HCT116 (cell line): Measurements from ENCODE around the gene MICAL3. TPM values are rescaled to one million over a fixed set of nuclear protein-coding genes. Genes with fewer than 3 reads are reported as not detected.

ENCODE experiments used
- ATAC-seq: fragments of 200-7000 bp; cut with Tn5 transposase; 2 replicates; pipeline ENCODE4 v1.9.1; 2020; ENCODE audit warnings: mild to moderate bottlenecking, moderate library complexity
- BruUV-seq: library from RNA; stranded (reverse); fragments of 400-500 nt; replicated peaks from 2 replicates; lab custom pipeline; 2021; lab: Mats Ljungman, UMichigan
- CTCF ChIA-PET: fragments of 300-600 bp; sonication (Branson Sonifier 250); formaldehyde crosslinking; loops from one replicate; lab custom pipeline; 2021; ENCODE audit warnings: antibody characterized with exemption; lab: Charles Lee
- POLR2A ChIA-PET: fragments of 300-600, 350-600 bp; sonication (Branson Sonifier 250); formaldehyde crosslinking; loops from one replicate; lab custom pipeline; 2021; ENCODE audit warnings: antibody characterized with exemption; lab: Charles Lee
- RAD21 ChIA-PET, 2 experiments: fragments of 300-600 bp; sonication (Branson Sonifier 250); formaldehyde crosslinking; loops; one replicate each; lab custom pipeline; 2023; ENCODE audit warnings: low total read pairs in 2 of 2; ENCODE audit not compliant: uncharacterized antibody in 2 of 2, unreplicated experiment in 2 of 2, low non-redundant PET in 1 of 2; lab: Charles Lee
- DNase-seq: peaks from one replicate; pipeline ENCODE4 v3.0.0-alpha.2; 2010; ENCODE audit warnings: low read depth, low spot score
- H2AFZ ChIP-seq: fragments of 200-600 bp; shearing (Covaris generic), sonication (generic); 2 replicates; pipeline ENCODE4 v1.6.1; 2017; ENCODE audit warnings: low read depth, mixed run types, mixed read lengths, antibody characterized with exemption, low read length; ENCODE audit not compliant: poor library complexity, severe bottlenecking
- H3K27ac ChIP-seq: 2 replicates; pipeline ENCODE4 v1.5.1; 2012; ENCODE audit warnings: low read depth, low read length
- H3K27me3 ChIP-seq: fragments of 200-600 bp; sonication (generic); 2 replicates; pipeline ENCODE4 v1.6.1; 2016; ENCODE audit warnings: mixed run types, low read length, mixed read lengths; ENCODE audit not compliant: insufficient read depth
- H3K36me3 ChIP-seq, 2 experiments: fragments of 200-500 bp in 1 of 2; fragments of 200-600 bp in 1 of 2; sonication (Bioruptor generic) in 1 of 2; sonication (generic) in 1 of 2; 2 replicates each; pipeline versions ENCODE4 v1.5.1 to v1.6.1; 2014 to 2016; ENCODE audit warnings: low read length in 2 of 2, inconsistent platforms in 1 of 2, mixed read lengths in 1 of 2, mixed run types in 1 of 2; ENCODE audit not compliant: insufficient read depth in 2 of 2, control insufficient read depth in 1 of 2
- H3K4me1 ChIP-seq, 2 experiments: fragments of 200-600 bp in 1 of 2; sonication (generic) in 1 of 2; 2 replicates each; pipeline versions ENCODE4 v1.5.1 to v1.6.1; 2012 to 2017; ENCODE audit warnings: low read length in 2 of 2, inconsistent platforms in 1 of 2, mild to moderate bottlenecking in 1 of 2, mixed read lengths in 1 of 2, mixed run types in 1 of 2, moderate library complexity in 1 of 2; ENCODE audit not compliant: insufficient read depth in 2 of 2, control insufficient read depth in 1 of 2
- H3K4me2 ChIP-seq: fragments of 200-600 bp; sonication (generic); 2 replicates; pipeline ENCODE4 v1.6.1; 2017; ENCODE audit warnings: mixed run types, low read length, mixed read lengths
- H3K4me3 ChIP-seq, 2 experiments: fragments of 200-600 bp in 1 of 2; sonication (generic) in 1 of 2; replicated peaks in 1 of 2; 2 replicates each; pipeline ENCODE4 v1.5.1; 2011 to 2016; ENCODE audit warnings: low read length in 2 of 2, control low read depth in 1 of 2, low read depth in 1 of 2, mild to moderate bottlenecking in 1 of 2, mixed read lengths in 1 of 2, mixed run types in 1 of 2
- H3K79me2 ChIP-seq: fragments of 200-600 bp; sonication (generic); 2 replicates; pipeline ENCODE4 v1.6.1; 2017; ENCODE audit warnings: mild to moderate bottlenecking, mixed run types, low read length, moderate library complexity, mixed read lengths; ENCODE audit not compliant: insufficient read depth
- H3K9ac ChIP-seq: fragments of 200-600 bp; sonication (generic); 2 replicates; pipeline ENCODE4 v1.6.1; 2016; ENCODE audit warnings: low read length, mixed read lengths
- H3K9me2 ChIP-seq: fragments of 200-600 bp; sonication (generic), shearing (Covaris generic); 2 replicates; pipeline ENCODE4 v1.6.1; 2017; ENCODE audit warnings: mixed run types, mild to moderate bottlenecking, moderate library complexity; ENCODE audit not compliant: insufficient read depth
- H3K9me3 ChIP-seq, 2 experiments: fragments of 200-500 bp in 1 of 2; fragments of 200-600 bp in 1 of 2; sonication (Bioruptor generic) in 1 of 2; sonication (generic) in 1 of 2; 2 replicates each; pipeline ENCODE4 v1.6.1; 2014 to 2017; ENCODE audit warnings: low read length in 2 of 2, mixed read lengths in 2 of 2, inconsistent platforms in 1 of 2, low read depth in 1 of 2, mild to moderate bottlenecking in 1 of 2, mixed run types in 1 of 2, moderate library complexity in 1 of 2; ENCODE audit not compliant: control insufficient read depth in 1 of 2, insufficient read depth in 1 of 2
- H4K20me1 ChIP-seq: fragments of 200-600 bp; sonication (generic), shearing (Covaris generic); 2 replicates; pipeline ENCODE4 v1.6.1; 2017; ENCODE audit warnings: mixed run types, mild to moderate bottlenecking, moderate library complexity; ENCODE audit not compliant: insufficient read depth
- CEBPB ChIP-seq: IDR thresholded peaks from 2 replicates; pipeline ENCODE4 v1.6.1; 2012; ENCODE audit warnings: low read depth
- EGR1 ChIP-seq: IDR thresholded peaks from 2 replicates; pipeline ENCODE4 v1.6.1; 2012; ENCODE audit warnings: low read depth
- ELF1 ChIP-seq: IDR thresholded peaks from 2 replicates; pipeline ENCODE4 v1.6.1; 2012; ENCODE audit warnings: low read depth, borderline replicate concordance
- EZH2phosphoT487 ChIP-seq: fragments of 200-600 bp; IDR thresholded peaks from 2 replicates; pipeline ENCODE4 v1.6.1; 2018; ENCODE audit warnings: antibody characterized with exemption, borderline replicate concordance
- FOSL1 ChIP-seq: IDR thresholded peaks from 2 replicates; pipeline ENCODE4 v1.6.1; 2012; ENCODE audit warnings: low read depth
- JUND ChIP-seq: IDR thresholded peaks from 2 replicates; pipeline ENCODE4 v1.6.1; 2012
- POLR2AphosphoS5 ChIP-seq: IDR thresholded peaks from 2 replicates; pipeline ENCODE4 v1.6.1; 2011; ENCODE audit warnings: mild to moderate bottlenecking, low read depth, low read length, moderate library complexity
- RAD21 ChIP-seq: IDR thresholded peaks from 2 replicates; pipeline ENCODE4 v1.6.1; 2012; ENCODE audit warnings: low read depth, mild to moderate bottlenecking
- SIN3A ChIP-seq: IDR thresholded peaks from 2 replicates; pipeline ENCODE4 v1.6.1; 2012; ENCODE audit warnings: low read depth
- SRF ChIP-seq: IDR thresholded peaks from 2 replicates; pipeline ENCODE4 v1.6.1; 2012; ENCODE audit warnings: low read depth
- YY1 ChIP-seq: IDR thresholded peaks from 2 replicates; pipeline ENCODE4 v1.6.1; 2011; ENCODE audit warnings: low read length, low read depth, moderate library complexity, mild to moderate bottlenecking; ENCODE audit not compliant: insufficient replicate concordance; ENCODE audit errors: extremely low read depth
- ZFX ChIP-seq: fragments of 450-650 bp; IDR thresholded peaks from 2 replicates; pipeline ENCODE4 v1.6.1; 2017
- intact Hi-C: fragments of 100-400 bp; cut with micrococcal nuclease; formaldehyde crosslinking; loops from 2 replicates; pipeline ENCODE4 v1.10.0; 2022
- total RNA-seq: library from RNA; stranded (reverse); gene quantifications from one replicate; pipeline ENCODE4 v1.2.1, GENCODE V29; 2021; ENCODE audit not compliant: unreplicated experiment
- TF ChIP-seq, protein P1 (sequence below), 3 experiments: fragments of 200-600 bp in 1 of 3; sonication (generic) in 1 of 3; IDR thresholded peaks in 2 of 3; conservative IDR thresholded peaks in 1 of 3; 2 replicates each; pipeline ENCODE4 v1.5.1; 2012 to 2017; ENCODE audit warnings: low read depth in 2 of 3, low read length in 2 of 3, antibody characterized with exemption in 1 of 3, borderline replicate concordance in 1 of 3, control low read depth in 1 of 3, mild to moderate bottlenecking in 1 of 3, mixed read lengths in 1 of 3, mixed run types in 1 of 3, moderate library complexity in 1 of 3; ENCODE audit not compliant: insufficient read depth in 1 of 3
- TF ChIP-seq, protein P2 (sequence below): IDR thresholded peaks from 2 replicates; pipeline ENCODE4 v1.6.1; 2012; ENCODE audit warnings: low read depth
- TF ChIP-seq, protein P3 (sequence below): IDR thresholded peaks from 2 replicates; pipeline ENCODE4 v1.6.1; 2012
- TF ChIP-seq, protein P4 (sequence below): IDR thresholded peaks from 2 replicates; pipeline ENCODE4 v1.6.1; 2011; ENCODE audit warnings: mild to moderate bottlenecking, low read length, moderate library complexity; ENCODE audit not compliant: insufficient replicate concordance; ENCODE audit errors: extremely low read depth
- TF ChIP-seq, protein P5 (sequence below): IDR thresholded peaks from 2 replicates; pipeline ENCODE4 v1.6.1; 2012

Gene MICAL3
- total RNA-seq, 1 experiment from 2014 or later = 30.8 TPM

DNA sequence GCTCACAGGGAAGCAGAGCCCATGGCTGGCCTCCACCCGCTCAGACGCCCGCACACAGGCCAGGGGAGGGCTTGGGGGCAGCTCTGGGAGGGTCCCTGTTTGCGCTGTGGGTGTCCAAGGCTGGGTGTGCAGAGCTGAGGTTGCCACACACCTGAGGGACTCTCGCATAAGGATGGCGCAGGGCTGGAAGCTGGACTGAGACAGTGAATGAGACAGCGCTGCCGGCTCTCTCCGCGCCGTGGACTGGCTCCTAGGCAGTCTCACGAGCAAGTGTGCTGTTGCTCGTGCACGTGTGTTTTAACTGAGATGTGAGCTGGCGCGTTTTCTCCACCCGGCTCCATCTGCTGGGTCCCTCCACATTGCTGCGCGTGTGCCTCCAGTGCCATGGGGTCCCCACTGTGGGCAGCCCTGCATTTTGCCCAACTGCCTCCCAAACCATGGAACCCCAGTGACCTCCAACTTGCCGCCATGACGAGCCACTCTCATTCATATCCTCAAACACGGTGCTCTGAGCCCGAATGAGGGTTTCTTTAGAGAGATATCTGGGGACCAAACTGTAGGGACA lies 245.9 kb downstream of the MICAL3 start:
- ATAC-seq (no peak), DNase-seq (no peak)
- TF ChIP-seq YY1 = no peak
- TF ChIP-seq, protein P1, sequence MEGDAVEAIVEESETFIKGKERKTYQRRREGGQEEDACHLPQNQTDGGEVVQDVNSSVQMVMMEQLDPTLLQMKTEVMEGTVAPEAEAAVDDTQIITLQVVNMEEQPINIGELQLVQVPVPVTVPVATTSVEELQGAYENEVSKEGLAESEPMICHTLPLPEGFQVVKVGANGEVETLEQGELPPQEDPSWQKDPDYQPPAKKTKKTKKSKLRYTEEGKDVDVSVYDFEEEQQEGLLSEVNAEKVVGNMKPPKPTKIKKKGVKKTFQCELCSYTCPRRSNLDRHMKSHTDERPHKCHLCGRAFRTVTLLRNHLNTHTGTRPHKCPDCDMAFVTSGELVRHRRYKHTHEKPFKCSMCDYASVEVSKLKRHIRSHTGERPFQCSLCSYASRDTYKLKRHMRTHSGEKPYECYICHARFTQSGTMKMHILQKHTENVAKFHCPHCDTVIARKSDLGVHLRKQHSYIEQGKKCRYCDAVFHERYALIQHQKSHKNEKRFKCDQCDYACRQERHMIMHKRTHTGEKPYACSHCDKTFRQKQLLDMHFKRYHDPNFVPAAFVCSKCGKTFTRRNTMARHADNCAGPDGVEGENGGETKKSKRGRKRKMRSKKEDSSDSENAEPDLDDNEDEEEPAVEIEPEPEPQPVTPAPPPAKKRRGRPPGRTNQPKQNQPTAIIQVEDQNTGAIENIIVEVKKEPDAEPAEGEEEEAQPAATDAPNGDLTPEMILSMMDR (IDR thresholded peaks at IDR 0.05 in 2 of 3, conservative IDR thresholded peaks at IDR 0.05 in 1 of 3; ENCODE audit: borderline replicate concordance in 1 of 3, insufficient read depth in 1 of 3, low read depth in 2 of 3, low read length in 2 of 3) = no peak
- no peak for TF ChIP-seq EGR1
- TF ChIP-seq SIN3A = no peak
- no peak for TF ChIP-seq RAD21
- no peak for TF ChIP-seq SRF
- TF ChIP-seq POLR2AphosphoS5 = no peak
- TF ChIP-seq CEBPB = no peak
- TF ChIP-seq, protein P2, sequence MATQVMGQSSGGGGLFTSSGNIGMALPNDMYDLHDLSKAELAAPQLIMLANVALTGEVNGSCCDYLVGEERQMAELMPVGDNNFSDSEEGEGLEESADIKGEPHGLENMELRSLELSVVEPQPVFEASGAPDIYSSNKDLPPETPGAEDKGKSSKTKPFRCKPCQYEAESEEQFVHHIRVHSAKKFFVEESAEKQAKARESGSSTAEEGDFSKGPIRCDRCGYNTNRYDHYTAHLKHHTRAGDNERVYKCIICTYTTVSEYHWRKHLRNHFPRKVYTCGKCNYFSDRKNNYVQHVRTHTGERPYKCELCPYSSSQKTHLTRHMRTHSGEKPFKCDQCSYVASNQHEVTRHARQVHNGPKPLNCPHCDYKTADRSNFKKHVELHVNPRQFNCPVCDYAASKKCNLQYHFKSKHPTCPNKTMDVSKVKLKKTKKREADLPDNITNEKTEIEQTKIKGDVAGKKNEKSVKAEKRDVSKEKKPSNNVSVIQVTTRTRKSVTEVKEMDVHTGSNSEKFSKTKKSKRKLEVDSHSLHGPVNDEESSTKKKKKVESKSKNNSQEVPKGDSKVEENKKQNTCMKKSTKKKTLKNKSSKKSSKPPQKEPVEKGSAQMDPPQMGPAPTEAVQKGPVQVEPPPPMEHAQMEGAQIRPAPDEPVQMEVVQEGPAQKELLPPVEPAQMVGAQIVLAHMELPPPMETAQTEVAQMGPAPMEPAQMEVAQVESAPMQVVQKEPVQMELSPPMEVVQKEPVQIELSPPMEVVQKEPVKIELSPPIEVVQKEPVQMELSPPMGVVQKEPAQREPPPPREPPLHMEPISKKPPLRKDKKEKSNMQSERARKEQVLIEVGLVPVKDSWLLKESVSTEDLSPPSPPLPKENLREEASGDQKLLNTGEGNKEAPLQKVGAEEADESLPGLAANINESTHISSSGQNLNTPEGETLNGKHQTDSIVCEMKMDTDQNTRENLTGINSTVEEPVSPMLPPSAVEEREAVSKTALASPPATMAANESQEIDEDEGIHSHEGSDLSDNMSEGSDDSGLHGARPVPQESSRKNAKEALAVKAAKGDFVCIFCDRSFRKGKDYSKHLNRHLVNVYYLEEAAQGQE = no peak
- TF ChIP-seq, protein P3, sequence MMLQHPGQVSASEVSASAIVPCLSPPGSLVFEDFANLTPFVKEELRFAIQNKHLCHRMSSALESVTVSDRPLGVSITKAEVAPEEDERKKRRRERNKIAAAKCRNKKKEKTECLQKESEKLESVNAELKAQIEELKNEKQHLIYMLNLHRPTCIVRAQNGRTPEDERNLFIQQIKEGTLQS = no peak
- TF ChIP-seq, protein P4, sequence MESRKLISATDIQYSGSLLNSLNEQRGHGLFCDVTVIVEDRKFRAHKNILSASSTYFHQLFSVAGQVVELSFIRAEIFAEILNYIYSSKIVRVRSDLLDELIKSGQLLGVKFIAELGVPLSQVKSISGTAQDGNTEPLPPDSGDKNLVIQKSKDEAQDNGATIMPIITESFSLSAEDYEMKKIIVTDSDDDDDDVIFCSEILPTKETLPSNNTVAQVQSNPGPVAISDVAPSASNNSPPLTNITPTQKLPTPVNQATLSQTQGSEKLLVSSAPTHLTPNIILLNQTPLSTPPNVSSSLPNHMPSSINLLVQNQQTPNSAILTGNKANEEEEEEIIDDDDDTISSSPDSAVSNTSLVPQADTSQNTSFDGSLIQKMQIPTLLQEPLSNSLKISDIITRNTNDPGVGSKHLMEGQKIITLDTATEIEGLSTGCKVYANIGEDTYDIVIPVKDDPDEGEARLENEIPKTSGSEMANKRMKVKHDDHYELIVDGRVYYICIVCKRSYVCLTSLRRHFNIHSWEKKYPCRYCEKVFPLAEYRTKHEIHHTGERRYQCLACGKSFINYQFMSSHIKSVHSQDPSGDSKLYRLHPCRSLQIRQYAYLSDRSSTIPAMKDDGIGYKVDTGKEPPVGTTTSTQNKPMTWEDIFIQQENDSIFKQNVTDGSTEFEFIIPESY = no peak
- TF ChIP-seq ELF1 = no peak
- TF ChIP-seq ZFX = no peak
- no peak for TF ChIP-seq FOSL1
- TF ChIP-seq, protein P5, sequence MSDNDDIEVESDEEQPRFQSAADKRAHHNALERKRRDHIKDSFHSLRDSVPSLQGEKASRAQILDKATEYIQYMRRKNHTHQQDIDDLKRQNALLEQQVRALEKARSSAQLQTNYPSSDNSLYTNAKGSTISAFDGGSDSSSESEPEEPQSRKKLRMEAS = no peak
- TF ChIP-seq EZH2phosphoT487 = no peak
- TF ChIP-seq JUND = no peak
- ChIA-PET CTCF (no interaction called here), RAD21 (no interaction called here), POLR2A (no interaction called here)
- Histone ChIP-seq H2AFZ (no peak overlapping the region), H4K20me1 (no peaks in the 10 kb centered on the region), H3K27ac (no peak overlapping the region), H3K9me3 (no peaks in the 10 kb centered on the region), H3K79me2 (peaks cover 3% of the 10 kb centered on the region; the same call in 1 of the 2 replicates), H3K9me2 (no peaks in the 10 kb centered on the region), H3K9ac (no peak overlapping the region), H3K27me3 (no peaks in the 10 kb centered on the region), H3K4me1 (peaks cover 20 to 22% of the 10 kb centered on the region in 2 experiments), H3K36me3 (no peaks in the 10 kb centered on the region), H3K4me2 (no peak overlapping the region), H3K4me3 (no peak overlapping the region)
- intact Hi-C loops = no loop called here
- no TSS peak for BruUV-seq
